HK-2 (cell line): ENCODE results near the gene MAGEC2.

Source experiments
- DNase-seq: peaks from one replicate; pipeline ENCODE4 v3.0.0-alpha.2; 2018; ENCODE audit not compliant: unreplicated experiment

MAGEC2 gene, protein sequence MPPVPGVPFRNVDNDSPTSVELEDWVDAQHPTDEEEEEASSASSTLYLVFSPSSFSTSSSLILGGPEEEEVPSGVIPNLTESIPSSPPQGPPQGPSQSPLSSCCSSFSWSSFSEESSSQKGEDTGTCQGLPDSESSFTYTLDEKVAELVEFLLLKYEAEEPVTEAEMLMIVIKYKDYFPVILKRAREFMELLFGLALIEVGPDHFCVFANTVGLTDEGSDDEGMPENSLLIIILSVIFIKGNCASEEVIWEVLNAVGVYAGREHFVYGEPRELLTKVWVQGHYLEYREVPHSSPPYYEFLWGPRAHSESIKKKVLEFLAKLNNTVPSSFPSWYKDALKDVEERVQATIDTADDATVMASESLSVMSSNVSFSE

DNA sequence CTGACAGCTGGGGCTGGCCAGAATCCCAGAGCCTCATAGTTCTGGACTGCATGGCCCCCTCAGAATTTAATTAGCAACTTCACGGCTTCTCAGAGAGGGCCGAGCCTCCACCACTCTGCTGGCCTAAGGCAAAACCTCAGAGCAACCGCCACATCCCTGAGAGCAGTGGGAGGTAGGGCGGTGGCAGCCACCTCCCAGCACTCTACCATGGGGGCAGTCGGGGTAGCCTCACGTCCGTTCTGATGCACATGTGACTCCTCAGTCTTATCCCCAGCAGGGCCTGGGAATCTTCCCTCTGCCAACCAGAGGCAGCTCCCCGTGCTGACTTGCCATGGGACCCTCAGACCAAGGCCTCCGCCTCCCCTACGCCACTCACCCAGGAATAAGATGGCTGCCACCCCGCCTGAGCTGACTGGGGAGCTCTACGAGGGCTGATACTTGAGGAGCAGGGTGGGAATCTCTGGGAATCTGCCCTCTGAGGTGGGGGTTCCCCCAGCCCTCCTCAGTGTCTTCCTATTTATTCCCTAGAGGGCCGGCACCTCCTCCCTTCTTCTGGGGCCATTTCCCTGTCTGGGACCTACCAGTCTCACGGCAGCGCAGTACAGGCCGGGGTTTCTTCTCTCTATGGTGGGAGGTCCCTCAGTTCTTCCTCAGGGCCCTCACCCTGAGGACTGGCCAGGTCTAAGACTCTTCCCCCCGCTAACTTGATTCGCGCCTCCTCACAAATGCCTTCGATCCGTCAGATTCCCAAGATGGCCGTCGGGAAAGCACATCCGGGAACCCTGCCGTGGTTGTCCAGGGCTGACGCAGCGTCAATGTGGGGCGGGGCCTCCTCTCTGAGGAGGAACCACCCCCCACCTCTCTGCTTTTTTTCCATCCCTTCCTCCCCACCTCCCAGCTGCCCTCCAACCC is at the start of gene MAGEC2:
TSS of gene MAGEC2 (minus strand) at position 769 of the 912 bp plus-strand sequence. CDS start 1,303 bp downstream, outside the sequence.
- DNase-seq, result no peak

DNA sequence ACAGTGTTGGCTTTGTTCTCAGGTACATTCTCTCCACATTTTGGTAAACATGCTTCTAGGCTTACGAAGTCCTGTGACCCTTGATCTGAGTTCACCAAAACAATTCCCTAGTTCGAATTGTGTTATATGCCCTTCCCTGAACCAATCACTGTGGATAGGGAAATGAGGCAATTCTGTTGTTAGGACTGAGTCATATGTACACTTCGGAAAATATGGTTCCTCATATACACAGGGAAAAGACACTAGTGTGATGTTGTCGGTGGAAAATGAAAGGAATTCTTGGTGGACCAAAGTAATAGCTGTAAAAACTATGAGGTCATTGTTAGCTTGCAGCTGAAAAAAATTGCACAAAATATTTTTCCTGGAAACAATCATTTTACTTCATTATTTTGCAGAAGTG is 46.6 kb upstream of the MAGEC2 start:
- no peak for DNase-seq

DNA sequence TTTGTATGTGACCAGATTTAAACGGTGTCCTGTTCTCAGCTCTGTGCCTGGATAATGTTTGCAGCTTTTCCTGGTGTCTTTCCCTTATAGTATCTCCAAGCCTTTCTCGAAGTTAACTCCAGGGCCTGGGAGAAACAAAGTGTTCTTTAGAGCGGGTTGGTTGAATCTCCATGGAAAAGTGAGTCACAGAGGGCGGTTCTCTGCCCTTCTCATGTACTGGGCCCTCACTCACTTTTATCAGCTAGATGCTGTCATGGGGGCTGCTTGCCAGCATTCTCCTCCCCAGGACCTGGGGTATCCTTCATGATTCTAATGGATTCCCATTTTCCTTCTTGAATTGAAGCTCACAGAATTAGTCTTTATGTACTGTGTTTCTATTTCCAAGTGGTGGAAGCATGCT is 46.1 kb upstream of the MAGEC2 start:
- DNase-seq, result no peak

DNA sequence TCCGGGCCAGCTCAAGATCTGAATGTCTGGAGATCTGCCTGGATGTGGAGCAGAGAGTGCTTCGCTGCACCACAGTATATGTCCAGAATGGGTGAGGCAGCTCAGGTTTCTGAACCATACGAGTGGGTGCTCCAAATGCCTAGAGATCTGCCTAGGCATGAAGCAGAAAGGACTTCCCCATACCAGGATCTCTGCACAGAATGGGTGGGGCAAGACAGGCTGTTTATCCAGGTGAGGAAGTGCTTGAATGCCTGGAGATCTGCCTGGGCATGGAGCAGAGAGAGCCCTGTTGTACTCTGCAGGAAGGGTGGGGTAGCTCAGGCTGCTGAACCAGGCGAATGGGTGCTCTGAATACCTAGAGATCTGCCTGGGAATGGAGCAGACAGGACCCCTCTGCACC is 45.4 kb upstream of the MAGEC2 start:
- DNase-seq, result no peak

DNA sequence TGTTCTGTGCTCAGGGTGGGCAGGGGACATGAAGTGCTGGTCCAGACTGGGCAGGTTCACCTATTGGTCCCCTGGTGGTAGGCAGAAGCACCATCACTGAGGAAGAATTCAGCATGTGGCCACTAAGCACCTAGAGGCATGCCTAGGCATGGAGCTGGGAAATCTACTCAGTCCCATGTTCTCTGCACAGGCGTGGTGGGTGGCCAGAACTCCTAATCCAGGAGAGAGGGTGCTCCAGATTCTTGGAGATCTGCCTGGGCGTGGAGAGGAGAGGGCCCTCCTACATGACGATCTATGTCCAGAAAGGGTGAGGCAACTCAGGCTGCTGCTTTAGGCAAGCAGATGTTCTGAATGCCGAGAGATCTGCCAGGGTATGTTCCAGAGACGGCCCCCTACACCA is 44.6 kb upstream of the MAGEC2 start:
- DNase-seq, result no peak

DNA sequence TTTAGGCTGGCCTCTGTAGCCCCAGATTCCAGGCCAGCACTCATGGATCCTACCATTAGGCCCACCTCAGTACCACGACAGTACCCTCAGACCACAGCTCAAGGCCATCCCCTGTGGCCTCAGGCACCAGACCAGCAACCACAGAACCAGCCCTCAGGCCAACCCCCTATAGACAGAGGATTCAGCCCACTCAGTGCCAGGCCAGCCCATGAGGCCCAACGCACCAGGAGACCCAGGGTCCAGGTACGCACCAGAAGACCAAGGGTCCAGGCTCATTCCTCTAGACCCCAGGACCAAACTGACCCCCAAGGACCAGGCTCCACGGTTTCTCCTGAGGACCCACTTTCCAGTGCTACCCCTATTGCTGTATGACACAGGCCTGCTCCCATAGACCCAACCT is 39.5 kb upstream of the MAGEC2 start:
- no peak for DNase-seq

DNA sequence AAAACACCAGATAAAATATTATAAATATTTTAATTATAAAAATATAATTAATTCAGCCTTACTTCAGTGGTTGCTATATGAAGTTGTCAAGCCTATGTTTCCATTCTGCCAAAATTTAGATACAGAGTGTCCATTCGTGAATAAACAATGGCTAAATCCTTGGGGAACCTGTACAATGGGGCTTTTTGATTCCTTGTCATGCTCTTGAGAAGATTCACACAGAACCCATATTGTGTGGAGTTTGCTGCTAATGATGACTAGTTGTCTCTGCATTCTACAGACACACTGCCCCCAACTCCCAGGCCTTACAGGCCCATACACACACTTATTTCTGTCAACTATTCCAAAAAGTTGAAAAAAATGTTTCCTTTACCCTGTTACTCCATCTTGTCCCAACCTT is 33.4 kb upstream of the MAGEC2 start:
- no peak for DNase-seq

DNA sequence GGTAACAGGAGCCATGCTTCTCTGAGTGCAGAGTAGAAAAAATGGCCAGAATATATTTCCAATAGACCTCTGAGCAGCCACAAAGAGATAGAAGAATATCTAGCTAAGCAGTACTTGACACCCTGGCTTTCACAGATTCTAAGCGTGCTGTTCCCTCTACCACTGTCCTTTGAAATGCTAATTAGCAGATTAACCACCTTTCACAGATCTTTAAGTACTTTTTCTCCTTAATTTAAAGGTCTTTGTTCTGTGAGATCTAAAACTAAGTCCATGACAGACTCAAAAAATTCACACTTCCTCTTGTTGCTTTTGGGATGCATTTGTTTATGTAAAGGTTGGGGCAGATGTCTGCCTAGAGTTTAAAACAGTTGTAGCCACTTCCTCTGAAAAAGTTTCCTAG is 28.3 kb upstream of the MAGEC2 start:
- no peak for DNase-seq

DNA sequence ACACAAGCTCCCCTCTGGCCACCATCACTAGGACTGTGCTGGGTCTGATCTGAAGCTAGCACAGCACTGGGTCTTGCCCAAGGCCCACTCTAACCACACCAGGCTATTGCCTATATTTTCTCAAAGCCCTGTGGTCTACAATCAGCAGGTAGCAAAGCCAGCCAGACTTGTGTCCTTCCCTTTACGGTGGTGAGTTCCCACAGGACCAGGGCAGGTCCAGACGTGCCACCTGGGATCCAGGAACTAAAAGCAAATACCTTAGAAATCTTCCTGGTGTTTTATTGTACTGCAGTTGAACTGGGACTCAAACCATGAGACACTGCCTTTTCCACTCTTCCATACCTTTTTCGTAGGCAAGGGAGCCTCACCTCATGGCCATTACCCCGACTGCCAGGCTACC is 9.0 kb upstream of the MAGEC2 start:
- no peak for DNase-seq

DNA sequence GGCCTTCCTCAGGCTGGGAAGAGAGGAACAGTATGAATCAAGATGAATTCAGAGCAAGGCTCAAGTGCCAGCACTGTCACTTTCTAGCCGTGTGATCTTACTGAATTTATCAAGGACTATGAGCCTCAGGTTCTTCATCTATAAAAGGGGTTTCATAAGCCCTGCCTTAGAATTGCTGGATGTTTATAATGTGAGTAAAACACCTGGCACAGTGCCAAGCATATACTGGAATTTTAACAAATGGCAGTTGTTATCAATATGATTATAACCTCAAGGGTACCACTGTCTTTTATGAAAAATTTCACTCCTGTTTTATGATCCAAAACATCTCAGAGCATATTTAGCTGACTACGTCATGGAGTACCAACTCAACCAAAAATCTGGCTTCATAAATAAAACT is 4.0 kb downstream of the MAGEC2 start:
- no peak for DNase-seq

DNA sequence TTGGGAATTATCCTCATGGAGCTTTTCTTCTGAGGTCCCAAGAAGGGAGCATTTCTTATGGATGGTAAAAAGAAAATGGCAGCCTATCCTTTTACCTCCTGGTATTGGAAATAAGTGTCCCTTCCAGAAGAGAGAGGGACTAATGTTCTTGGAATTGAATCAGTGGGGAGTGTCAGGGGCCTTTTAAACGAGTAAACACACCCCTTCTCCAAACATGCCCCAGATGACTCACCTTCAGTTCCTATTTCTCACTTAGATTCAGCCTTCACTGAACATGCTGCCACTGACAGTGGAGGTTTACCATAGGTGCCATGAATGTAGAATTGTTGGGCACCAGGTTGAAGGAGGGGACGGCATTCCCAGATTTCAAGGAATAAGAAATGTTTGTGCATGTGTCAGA is 19.0 kb downstream of the MAGEC2 start:
- no peak for DNase-seq

DNA sequence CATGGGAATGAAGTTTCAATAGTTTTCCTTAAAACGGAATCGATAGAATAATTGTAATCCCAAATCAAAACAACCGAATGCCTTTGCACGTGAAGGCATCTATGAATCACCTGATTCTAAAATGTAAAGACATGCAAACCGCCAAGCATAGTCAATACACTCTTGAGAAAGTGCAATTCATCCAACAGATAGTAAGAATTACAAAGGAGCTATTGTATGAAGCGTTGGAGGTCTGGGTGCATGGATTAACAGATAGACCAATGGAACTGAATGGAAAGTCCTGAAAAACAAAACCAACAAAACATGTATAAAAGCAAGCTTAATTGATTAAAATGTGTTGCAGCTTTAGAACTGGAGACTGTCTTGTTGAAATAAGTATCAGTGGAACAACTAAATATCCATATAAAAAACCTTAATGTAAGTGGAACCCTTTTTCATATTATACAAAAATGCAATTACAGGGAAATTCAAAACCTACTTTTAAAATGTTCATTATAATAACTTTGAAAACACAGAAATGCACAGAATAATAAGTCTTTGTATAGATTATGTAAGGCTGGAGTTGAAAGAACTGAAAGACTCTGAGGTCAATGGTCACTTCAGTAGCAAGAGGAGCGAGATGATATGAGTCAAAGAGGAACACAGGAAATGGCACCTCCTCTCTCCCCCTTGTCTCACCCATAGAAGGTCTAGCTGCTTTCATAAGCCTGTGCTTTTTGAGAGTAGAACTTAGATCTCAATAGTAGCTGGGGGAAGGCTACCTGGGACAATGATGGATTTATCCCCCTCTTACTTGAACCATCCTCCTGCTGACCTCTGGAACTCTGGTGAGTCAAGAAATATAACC is 20.1 kb downstream of the MAGEC2 start:
- no peak for DNase-seq

DNA sequence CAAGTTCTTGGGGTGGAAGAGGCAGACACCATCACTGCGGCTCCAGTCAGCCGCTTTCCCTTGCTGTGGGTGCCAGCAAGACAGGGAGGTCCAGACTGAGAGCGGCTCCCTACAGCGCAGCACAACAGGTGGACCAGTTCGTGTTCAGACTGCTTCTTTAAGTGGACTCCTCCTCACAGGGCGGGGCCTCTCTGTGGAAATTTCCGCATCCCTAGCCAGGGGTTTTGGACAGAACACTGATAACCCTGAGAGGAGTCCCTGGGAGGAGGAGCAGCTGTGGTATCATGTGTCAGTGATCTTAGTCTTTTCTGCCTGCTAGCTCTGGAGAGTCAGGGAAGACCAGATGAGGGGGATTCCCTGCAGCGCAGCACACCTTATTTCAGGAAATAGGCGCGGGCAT is 48.5 kb downstream of the MAGEC2 start:
- no peak for DNase-seq
